HG03066 (cell line): ENCODE data around the gene DHX58.

Source experiments
- ATAC-seq: cut with Tn5 transposase; IDR thresholded peaks from one replicate; pipeline ENCODE4 v1.9.1; 2021; ENCODE audit warnings: low read depth; ENCODE audit not compliant: unreplicated experiment

DHX58 gene

GRCh38 chr17:42111265-42111636 is 1.3 kb downstream of the DHX58 start:
- no peak for ATAC-seq

- no peak for ATAC-seq
Measured at GRCh38 chr17:42110301-42111264, 1.9 kb downstream of the DHX58 start.

- no peak for ATAC-seq
Measured at GRCh38 chr17:42109086-42109485, 3.4 kb downstream of the DHX58 start.

DNA sequence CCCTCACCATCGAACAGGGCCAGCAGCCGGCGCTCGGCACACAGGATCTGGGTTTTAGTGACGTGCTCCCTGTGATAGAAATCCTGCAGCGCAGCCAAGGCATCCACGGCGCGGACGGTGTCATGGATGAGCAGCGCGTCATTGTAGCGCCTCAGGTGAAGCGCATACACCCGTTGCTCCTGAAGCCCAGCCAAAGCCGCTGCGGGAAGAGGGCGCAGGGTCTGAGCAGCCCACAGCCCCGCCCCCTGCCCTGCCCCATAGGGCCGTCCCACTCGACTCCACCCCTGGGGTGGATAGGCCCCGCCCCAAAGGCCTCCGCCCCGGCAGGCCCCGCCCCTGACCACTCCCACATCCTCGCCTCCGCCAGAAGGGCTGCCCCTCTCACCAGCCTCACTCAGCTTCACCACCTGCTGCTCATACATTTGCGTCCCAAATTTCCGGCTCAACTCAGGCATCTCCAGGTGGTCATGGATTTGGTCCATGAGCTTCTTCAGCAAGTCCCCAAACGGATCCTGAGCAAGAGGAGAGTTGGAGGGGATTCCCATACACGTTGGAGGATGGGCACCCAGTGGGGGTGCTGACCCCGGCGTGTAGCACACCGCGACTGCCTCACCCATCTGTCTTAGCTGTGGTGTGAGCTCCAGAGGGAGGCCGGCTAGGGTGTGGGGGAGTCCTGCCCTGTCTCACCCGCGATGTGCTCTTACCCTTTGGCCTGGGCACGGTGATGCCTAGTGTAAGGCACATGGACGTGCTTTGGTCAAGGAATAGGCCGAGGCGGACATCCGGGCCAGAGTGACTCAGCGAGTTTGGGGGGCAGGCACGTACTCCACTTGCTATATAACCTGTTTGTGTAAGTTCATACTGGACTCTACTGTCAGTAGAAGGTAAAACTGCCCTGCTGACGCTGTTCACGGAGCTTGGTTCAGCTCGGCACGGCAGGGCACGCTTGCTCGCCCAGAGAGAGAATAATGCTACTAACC is 4.6 kb downstream of the DHX58 start:
- no peak for ATAC-seq

DNA sequence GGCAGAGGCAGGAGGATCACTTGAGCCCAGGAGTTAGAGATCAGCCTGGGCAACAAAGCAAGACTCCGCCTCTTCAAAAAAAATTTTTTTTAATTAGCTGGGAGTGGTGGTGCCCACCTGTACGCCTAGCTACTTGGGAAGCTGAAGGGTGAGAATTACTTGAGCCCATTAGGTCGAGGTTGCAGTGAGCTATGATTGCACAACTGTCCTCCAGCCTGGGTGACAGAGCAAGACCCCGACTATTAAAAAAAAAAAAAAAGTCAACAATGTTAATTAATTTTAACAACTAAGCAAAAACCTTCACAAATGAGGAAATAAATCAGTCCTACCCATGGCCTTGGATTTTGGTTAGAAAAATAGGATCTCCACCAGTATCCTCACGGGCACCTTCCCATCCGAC is 5.4 kb downstream of the DHX58 start:
- no peak for ATAC-seq

DNA sequence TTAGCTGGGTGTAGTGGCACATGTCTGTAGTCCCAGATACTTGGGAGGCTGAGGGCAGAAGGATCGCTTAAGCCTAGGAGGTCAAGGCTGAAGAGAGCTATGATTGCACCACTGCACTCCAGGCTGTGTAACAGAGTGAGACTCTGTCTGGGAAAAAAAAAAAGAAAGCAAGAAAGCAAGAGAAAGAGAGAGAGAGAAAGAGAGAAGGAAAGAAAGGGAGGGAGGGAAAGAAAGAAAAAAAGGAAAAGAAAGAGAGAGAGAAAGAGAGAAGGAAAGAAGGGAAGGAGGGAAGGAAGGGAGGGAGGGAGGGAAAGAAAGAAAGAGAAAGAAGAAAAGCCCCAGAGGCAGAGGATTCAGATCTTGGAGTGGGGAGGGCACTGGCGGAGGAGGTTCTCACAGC is 6.5 kb downstream of the DHX58 start:
- no peak for ATAC-seq

DNA sequence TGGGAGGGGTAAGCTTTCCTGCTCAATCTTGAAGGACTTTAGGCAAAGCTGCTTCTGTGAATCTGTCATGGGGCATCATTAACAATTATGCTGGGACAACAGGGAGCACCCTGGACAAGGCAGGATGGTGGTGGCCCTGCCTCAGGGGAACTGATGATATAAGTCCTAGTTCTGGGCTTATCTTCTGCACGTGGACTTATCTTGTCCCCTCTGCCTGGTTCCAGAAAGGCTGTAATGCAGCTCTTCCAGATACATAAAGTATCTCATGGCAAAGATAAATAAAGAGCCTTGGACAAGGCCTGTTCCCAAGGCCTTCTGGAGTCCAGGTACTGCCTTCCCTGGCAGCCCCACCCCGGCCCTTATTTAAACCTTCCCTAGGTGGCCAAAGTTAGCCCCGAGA is 8.2 kb downstream of the DHX58 start:
- no peak for ATAC-seq

- ATAC-seq, result no peak
Measured at GRCh38 chr17:42103221-42103954, 9.1 kb downstream of the DHX58 start.

GRCh38 chr17:42101513-42102292 is 10.8 kb downstream of the DHX58 start:
- no peak for ATAC-seq

- no peak for ATAC-seq
Measured at GRCh38 chr17:42098730-42099399, 13.6 kb downstream of the DHX58 start.

GRCh38 chr17:42097691-42098631 is 14.6 kb downstream of the DHX58 start, which contains the start of gene ZNF385C:
ZNF385C (minus strand) TSS chr17:42098473; CDS start chr17:42063056, 35,417 bp downstream.
- ATAC-seq, result no peak

GRCh38 chr17:42096360-42097111 is 16.0 kb downstream of the DHX58 start:
- no peak for ATAC-seq

DNA sequence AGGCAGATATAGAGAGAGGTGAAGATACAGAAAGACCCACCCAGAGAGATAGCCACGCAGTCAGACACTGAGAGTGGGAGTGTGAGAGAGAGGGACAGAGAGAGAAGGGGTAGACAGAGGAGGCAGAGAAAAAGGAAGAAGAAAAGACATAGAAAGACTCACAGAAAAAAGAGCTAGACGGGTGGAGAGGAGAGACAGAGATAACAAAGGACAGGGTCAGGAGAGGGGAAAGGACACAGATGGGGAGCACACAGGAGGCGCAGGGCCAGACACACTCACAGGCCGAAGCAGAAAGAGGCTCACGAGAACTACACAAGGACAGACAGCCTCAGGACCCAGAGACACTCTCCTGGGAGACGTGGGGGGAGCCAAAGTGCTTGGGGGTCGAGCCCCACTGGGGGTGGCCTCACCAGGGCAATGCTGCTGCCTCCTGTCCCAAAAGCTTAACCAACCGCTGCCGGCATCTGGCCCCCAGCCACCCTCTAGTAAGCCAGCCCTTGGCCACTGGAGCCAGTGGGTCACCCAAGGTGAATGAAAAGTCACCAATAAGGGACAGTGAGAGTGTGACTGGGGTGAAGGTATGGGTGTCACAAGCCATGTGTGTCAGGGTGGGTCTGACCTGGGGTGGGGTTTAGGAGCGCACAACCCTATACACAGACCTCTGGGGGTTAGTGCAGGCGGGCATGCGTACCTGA is 18.0 kb downstream of the DHX58 start:
- ATAC-seq, result no peak

DNA sequence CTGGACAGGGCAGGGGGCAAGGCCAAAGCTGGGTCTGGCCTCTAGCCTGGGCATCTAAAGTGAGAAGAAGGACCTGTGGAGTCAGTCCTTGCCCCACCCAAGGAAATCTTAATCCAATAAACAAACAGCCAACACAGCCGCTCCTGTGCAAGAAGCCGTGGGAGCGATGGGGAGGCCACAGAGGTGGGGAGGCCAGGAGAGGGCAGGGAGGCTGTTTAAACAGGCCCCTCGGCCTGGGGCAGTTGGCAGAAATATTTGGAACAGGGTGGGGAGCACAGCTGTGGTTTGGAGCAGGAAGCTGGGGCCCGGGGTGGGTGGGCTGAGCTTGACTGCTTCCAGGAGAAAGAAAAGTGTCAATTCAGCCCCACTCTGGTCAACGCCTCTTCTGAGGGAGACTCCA is 19.6 kb downstream of the DHX58 start:
- ATAC-seq, result no peak

DNA sequence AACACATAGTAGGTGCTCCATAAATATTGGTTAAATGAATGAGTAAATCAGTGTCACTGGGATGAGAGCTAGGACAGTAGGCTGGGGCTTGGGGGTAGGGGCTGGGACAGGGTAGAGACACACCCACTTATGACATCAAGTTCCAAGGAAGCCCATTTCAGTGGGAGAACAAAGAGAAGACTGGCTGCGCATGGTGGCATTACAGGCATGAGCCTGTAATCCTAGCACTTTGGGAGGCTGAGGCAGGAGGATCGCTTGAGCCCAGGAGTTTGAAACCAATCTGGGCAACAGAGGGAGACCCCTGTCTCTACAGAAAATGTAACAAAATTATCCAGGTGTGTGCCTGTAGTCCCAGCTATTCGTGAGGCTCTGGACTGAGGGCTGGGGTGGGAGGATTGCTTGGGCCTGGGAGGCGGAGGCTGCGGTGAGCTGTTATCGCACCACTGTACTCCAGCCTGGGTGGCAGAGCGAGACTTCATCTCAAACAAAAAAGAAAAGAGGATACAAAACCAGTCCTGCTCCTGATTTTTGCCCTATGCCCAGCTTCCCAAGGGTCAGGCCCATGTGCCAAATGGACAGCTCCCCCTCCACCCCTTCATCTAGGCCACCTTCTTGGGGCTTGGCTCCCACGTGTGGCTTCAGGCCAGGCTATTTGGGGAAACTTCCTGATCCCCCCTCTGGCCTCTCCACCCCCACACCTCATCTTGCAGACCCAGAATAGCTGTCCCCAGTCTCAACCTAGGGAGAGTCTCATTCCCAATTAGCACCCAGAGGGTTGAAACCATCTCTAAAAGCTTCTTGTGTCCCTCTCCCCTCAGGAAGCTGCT is 21.3 kb downstream of the DHX58 start:
- ATAC-seq, result no peak

DNA sequence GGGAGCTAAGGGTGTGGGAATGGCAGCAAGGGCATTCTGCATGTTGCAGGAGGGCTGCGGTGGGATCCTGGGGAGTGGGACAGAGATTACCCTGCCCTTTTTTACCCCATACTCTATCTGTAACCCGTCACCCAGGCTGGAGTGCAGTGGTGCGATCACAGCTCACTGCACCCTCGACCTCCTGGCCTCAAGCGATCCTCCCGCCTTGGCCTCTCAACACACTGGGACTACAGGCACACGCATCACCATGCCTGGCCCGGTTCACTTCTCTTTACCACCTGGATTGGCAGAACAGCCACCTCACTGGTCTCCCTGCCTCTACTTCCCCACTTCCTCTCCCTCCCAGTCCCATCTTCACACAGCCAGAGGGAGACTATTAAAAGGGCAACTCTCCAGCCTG is 23.8 kb downstream of the DHX58 start:
- ATAC-seq, result no peak
